ENCODE results near the gene ATP2A1.

The ATP2A1 gene

DNA sequence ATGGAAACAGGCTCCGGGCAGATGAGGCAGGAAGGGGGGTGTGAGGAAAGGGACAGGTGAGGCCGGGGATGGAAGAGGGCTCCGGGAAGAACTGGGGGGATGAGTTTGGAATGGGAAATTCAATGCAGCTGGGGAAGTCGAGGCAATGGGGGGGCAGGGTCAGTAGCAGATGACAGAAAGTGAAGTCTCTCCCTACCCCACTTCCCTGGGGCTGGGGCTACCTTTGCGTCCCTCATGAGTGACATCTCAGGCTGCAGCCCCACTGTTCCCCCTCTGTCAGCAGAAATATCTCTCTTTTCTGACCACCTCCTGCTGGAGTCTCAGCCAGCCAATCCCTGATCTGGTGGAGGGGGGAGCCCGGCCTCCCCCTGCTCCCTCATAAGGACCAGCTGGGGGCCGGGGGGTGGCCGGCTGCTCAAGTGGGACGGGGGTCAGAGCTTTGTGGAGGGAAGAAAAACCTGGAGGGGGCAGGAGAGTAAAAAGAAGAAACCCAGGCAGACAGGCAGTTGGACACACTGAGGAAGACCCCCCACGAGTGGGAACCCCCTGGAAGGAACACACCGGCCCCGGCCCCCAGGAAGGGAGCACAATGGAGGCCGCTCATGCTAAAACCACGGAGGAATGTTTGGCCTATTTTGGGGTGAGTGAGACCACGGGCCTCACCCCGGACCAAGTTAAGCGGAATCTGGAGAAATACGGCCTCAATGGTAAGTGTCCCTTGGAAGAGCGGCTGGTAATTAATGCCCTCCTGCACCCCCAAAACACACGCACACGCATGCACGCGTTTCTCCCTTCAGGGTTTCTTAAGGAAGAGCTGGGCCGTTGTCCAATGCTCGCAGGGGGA, at the start of gene ATP2A1:
TSS of gene ATP2A1 (plus strand) at position 406 of the 844 bp plus-strand sequence. CDS start at position 590, 184 bp downstream.
- peak within 1 kb of the TSS; percentile 88 to 91 for H3K4me3 Mint-ChIP-seq
- no peak for DNase-seq
- H3K4me1 Mint-ChIP-seq = peaks cover 57% of the 10 kb centered on the region
- H3K9me3 Mint-ChIP-seq = peaks cover 0 to 7% of the 10 kb centered on the region in 2 donors
- H3K27ac Mint-ChIP-seq = peak within 1 kb of the TSS; percentile 81 to 88
- H3K27me3 Mint-ChIP-seq = peaks cover 22% of the 10 kb centered on the region
- ATAC-seq = no peak

DNA sequence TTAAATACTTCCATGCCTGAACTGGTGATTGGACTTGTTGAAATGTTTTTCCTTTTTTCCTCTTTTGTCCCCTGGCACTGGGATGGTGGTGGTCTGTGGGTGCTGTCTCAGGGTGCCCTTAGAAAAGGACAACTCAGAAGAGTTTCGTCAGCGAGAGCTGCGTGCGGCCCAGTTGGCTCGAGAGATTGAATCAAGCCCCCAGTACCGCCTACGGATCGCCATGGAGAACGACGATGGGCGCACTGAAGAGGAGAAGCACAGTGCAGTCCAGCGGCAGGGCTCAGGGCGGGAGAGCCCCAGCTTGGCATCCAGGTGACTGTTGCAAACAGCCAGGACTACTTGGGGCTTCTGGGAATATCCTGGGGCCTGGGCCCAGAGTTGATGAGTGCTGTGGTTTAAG, 48.5 kb upstream of the ATP2A1 start:
- ATAC-seq = no peak
- H3K27ac Mint-ChIP-seq = peak overlapping the region in 1 of 2 donors; percentile 48
- no peak overlapping the region for H3K4me3 Mint-ChIP-seq
- H3K27me3 Mint-ChIP-seq = no peaks in the 10 kb centered on the region
- peaks cover 66% of the 10 kb centered on the region for H3K4me1 Mint-ChIP-seq
- H3K9me3 Mint-ChIP-seq = no peaks in the 10 kb centered on the region
- DNase-seq = no peak

DNA sequence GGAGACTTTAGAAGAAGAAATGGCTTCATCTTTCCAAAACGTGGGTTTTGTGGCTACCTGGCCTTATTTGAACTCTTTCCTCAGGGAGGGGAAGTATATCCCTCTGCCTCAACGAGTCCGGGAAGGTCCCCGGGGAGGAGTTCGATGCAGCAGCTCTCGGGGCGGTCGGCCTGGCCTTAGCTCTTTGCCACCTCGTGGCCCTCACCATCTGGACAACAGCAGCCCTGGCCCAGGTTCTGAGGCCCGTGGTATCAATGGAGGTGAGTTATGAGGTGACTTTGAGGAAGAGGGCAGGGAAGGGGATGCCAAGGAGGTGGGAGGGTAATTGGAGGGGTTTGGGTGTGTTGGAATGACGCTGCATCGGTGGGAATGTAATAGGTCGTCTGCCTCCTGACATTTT, 47.8 kb upstream of the ATP2A1 start:
- Mint-ChIP-seq H3K27me3 (no peaks in the 10 kb centered on the region), H3K27ac (peak overlapping the region in 1 of 2 donors; percentile 90), H3K9me3 (no peaks in the 10 kb centered on the region), H3K4me3 (no peak overlapping the region), H3K4me1 (peaks cover 66% of the 10 kb centered on the region)
- no peak for DNase-seq
- ATAC-seq = no peak

DNA sequence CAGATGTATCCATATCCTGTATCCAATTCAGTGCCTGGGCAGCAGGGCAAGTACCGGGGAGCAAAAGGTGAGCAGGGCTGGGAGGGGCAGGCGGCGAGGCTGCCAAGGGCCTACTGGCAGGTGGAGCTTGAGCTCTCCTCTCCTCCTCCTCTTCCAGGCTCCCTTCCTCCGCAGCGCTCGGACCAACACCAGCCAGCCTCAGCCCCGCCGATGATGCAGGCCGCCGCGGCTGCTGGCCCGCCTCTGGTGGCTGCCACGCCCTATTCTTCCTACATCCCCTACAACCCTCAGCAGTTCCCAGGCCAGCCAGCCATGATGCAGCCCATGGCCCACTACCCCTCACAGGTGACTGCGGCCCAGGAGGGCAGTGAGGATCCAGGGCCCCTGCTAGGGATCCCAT, 43.9 kb upstream of the ATP2A1 start:
- no peak overlapping the region for H3K4me3 Mint-ChIP-seq
- no peak for ATAC-seq
- H3K9me3 Mint-ChIP-seq = peaks cover 0 to 7% of the 10 kb centered on the region in 2 donors
- peaks cover 69% of the 10 kb centered on the region for H3K4me1 Mint-ChIP-seq
- H3K27ac Mint-ChIP-seq = peak overlapping the region in 1 of 2 donors; percentile 48
- DNase-seq = no peak
- no peaks in the 10 kb centered on the region for H3K27me3 Mint-ChIP-seq

DNA sequence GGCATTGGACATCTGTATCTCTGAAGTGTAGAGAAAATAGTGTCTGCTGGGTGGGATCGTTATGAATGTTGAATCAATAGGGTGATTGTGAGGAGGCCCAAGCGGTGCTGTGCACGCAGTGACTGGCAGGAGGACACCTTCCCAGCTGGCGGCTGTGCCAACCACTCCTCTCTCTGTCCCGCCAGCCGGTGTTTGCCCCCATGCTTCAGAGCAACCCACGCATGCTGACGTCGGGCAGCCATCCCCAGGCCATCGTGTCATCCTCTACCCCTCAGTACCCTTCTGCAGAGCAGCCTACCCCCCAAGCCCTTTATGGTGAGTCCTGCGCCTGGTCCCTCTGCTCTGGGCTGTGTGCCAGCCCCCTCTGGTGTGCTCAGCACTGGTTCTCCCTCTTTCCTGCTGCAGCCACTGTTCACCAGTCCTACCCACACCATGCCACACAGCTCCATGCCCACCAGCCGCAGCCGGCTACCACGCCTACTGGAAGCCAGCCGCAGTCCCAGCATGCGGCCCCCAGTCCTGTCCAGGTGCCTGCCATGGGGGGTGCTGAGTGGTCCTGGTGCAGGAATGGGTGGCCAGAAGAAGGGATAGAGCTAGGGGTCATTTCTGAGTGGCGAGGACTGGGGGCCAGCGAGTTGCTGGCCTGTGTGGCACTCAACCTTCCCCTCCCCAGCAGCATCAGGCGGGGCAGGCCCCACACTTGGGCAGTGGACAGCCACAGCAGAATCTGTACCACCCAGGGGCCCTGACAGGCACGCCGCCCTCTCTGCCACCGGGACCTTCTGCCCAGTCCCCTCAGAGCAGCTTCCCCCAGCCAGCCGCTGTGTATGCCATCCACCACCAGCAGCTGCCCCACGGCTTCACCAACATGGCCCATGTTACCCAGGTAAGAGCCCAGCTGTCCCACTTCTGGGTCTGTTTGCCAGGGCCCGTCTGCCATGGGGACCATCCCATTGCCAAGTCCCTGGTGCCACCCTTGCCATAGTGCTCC, 43.1 kb upstream of the ATP2A1 start:
- H3K4me3 Mint-ChIP-seq = peak overlapping the region in 1 of 2 donors; percentile 24
- peaks cover 0 to 7% of the 10 kb centered on the region in 2 donors for H3K9me3 Mint-ChIP-seq
- DNase-seq (no peak), ATAC-seq (peak; percentile 16)
- no peaks in the 10 kb centered on the region for H3K27me3 Mint-ChIP-seq
- H3K4me1 Mint-ChIP-seq = peaks cover 63% of the 10 kb centered on the region
- peak overlapping the region; percentile 66 to 68 for H3K27ac Mint-ChIP-seq

DNA sequence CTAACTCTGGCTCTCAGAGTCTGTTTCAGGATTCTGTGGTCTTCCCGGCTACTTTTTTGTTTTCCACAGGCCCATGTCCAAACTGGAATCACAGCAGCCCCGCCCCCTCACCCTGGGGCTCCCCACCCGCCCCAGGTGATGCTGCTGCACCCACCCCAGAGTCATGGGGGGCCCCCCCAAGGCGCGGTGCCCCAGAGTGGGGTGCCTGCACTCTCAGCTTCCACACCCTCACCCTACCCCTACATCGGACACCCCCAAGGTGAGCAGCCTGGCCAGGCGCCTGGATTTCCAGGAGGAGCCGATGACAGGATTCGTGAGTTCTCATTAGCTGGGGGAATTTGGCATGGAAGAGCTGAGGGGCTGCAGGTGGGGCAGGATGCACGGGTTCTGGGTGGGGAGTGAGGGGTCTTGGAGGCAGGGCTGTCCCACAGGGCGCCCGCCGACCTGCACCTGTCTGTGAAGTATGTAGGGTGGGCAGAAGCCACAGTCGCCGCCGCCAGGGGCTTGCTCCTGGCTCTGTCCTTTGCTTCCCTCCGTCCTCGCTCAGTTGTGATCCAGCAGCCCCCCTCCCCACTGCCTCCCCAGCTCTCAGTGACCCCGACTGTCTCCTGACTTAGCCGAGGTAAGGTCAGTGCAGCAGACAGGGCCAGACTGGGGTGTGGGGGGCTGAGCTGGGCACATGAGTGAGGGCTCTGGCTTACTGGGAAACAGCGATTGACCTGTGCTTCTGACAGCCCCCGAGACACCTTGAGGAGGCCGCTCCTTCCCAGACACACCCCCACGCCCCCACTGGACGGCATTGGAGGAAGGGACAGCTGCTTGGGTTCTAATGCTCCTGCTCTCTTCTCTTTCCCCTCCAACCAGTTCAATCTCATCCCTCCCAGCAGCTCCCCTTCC, 42.2 kb upstream of the ATP2A1 start:
- Mint-ChIP-seq H3K27ac (peak overlapping the region in 1 of 2 donors; percentile 68), H3K4me1 (peaks cover 56% of the 10 kb centered on the region), H3K9me3 (peaks cover 0 to 7% of the 10 kb centered on the region in 2 donors), H3K27me3 (no peaks in the 10 kb centered on the region), H3K4me3 (peak overlapping the region in 1 of 2 donors; percentile 10)
- ATAC-seq = peak; percentile 41
- no peak for DNase-seq

DNA sequence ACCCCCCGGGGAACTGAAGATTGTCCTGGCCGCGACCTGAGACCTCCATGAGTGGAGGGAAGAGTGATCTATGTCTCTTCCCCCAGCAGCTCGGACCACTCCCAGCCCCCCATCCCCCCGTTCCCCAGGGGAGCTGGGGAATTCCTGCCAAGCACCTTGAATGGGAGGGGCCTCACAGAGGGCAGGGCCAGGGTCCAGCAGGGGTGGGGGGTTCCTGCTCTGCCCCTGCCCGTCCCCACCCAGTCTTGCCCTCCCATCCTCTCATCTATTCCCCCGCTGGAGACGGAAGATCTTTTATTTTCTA, 41.6 kb upstream of the ATP2A1 start:
- Mint-ChIP-seq H3K4me3 (peak overlapping the region in 1 of 2 donors; percentile 10), H3K9me3 (peaks cover 0 to 7% of the 10 kb centered on the region in 2 donors), H3K27me3 (no peaks in the 10 kb centered on the region), H3K4me1 (peaks cover 56% of the 10 kb centered on the region), H3K27ac (peak overlapping the region in 1 of 2 donors; percentile 45)
- no peak for DNase-seq
- ATAC-seq = no peak

DNA sequence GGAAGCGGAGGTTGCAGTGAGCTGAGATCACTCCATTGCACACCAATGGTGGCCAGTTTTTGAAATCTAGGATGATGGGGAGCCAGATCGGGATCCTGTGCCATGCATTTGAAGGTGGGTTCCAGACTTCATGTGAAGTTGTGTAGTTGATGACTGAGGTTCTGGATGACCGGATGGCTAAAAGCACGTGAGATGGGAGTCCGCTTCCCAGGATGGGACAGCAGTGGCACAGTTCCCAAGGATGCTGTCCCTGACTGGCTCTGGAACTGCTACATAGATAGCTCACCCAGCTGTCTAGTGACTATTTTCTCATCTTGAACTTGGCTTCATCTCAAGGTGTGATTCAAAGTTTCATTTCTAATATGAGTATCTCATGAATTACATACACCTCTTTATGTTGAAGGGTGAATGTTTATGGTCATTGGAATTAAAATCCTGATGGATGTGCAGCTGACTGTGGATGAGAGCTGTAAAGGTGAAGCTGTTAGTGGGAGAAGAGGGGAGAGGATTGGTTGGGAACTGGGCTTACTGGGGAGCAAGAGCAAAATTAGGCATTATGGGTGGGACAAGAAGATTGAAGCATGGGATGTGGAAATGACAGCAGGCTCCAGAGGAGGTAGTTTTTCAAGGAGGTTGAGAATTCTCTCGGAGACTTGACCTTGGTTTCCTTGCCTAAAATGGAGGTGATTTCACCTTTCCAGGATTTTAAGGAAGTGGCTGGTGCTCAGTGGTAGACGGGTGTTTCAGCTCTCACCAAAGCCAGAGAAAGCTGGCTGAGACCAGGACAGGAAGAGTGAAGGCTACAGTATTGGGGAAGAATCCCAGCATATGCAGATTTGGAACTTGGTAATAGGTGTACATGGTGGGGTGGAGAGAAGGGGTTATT, 40.4 kb upstream of the ATP2A1 start:
- H3K27me3 Mint-ChIP-seq = no peaks in the 10 kb centered on the region
- no peak overlapping the region for H3K4me3 Mint-ChIP-seq
- H3K4me1 Mint-ChIP-seq = peaks cover 50% of the 10 kb centered on the region
- peaks cover 0 to 7% of the 10 kb centered on the region in 2 donors for H3K9me3 Mint-ChIP-seq
- ATAC-seq = peak; percentile 31
- H3K27ac Mint-ChIP-seq = peak overlapping the region; percentile 64 to 95
- DNase-seq = no peak

DNA sequence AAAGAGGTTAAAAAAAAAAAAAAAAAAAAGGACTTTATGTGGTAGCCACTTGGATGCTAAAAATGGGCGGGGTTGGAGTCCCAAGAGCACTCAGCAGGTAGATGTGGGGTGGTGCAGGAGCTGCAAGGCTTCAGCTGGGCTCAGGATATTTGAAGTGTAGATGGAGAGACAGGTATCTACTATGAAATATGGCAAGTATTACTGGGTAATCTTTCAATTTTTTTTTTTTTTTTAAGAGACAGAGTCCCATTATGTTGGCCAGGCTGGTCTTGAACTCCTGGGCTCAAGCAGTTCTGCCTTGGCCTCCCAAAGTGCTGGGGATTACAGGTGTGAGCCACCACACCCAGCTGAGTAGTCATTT, 39.8 kb upstream of the ATP2A1 start:
- no peaks in the 10 kb centered on the region for H3K27me3 Mint-ChIP-seq
- peaks cover 50% of the 10 kb centered on the region for H3K4me1 Mint-ChIP-seq
- peak overlapping the region; percentile 14 to 95 for H3K27ac Mint-ChIP-seq
- no peak overlapping the region for H3K4me3 Mint-ChIP-seq
- peak; percentile 19 for ATAC-seq
- peaks cover 0 to 7% of the 10 kb centered on the region in 2 donors for H3K9me3 Mint-ChIP-seq
- no peak for DNase-seq

DNA sequence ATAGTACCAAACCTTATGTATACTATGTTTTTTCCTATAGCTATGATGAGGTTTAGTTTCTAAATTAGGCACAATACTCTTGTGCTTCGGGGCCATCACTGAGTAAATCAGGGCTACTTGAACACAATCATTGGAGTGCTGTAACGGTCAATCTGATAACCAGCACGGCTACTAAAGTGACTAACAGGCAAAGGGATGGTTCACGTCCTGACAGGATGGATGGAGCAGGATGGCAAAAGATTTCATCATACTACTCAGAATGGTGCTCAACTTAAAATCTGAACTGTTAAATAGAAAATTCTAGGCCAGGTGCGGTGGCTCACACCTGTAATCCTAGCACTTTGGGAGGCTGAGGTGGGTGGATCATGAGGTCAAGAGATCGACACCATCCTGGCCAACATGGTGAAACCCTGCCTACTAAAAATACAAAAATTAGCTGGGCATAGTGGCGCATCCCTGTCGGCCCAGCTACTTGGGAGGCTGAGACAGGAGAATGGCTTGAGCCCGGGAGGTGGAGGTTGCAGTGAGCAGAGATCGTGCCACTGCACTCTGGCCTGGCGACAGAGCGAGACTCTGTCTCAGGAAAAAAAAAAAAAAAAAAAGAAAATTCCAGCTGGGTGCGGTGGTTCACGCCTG, 39.2 kb upstream of the ATP2A1 start:
- no peak for ATAC-seq
- Mint-ChIP-seq H3K9me3 (peaks cover 0 to 7% of the 10 kb centered on the region in 2 donors), H3K27me3 (no peaks in the 10 kb centered on the region), H3K27ac (peak overlapping the region; percentile 73 to 95), H3K4me3 (no peak overlapping the region), H3K4me1 (peaks cover 52% of the 10 kb centered on the region)
- no peak for DNase-seq

DNA sequence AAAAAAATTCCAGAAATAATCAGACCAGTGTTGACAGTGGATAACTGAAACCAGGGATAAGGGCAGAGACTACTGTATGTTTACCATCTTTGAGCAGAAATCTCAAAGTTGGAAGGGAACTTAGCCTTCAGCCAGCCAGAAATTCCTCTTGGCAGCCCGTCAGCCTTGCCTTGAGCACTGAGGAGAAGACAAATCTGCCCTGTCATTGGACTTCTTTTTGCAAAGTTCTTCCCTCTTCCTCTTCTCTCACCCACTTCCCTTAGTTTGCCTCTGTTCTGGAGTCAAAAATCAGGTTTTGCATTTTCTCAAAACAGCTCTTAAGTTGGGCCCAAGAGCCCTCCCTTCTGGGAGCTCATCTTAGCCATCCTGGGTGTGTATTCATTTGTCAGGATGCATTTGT, 38.4 kb upstream of the ATP2A1 start:
- Mint-ChIP-seq H3K4me1 (peaks cover 52% of the 10 kb centered on the region), H3K27ac (no peak overlapping the region), H3K4me3 (no peak overlapping the region), H3K27me3 (no peaks in the 10 kb centered on the region), H3K9me3 (peaks cover 0 to 7% of the 10 kb centered on the region in 2 donors)
- DNase-seq (no peak), ATAC-seq (no peak)

DNA sequence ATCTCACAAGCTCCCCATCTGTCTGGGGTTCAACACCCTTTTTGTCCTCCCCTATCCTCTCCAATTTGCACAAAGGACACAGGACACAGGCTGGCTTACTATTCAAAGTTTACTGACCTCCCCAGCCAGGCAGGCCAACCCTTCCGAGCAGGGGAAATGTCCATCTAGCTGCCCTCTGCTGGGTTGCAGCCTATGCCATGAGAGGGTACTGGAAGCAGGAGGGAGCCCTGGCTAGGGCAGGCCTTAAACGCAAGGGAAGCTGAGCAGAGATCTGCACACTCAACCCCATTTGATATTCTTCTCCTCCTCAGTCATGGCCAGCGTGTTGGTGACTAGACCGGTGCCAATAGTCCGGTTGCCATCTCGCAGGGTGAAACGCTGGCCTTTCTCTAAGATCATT, 35.6 kb upstream of the ATP2A1 start:
- DNase-seq = no peak

DNA sequence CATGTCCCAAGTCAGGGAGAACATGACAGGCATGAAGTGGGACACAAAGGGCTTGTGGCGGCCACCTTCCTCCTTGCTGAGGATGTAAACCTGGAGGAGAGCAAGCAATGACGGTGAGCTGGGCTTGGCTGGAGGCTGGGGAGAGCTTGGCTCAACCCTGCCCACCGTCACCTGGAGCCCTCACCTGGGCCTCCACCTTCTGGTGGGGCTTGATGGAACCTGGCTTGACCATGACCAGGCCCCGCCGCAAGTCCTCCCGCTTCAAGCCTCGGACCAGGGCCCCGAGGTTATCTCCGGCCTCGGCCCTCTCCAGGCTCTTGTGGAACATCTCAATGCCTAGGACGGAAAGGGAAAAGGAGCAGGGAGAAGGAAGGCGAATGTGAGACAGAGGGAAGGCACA, 34.5 kb upstream of the ATP2A1 start:
- Mint-ChIP-seq H3K9me3 (no peaks in the 10 kb centered on the region), H3K27ac (no peak overlapping the region)

More for the DNA sequence above, 35.6 kb upstream of the ATP2A1 start:
- H3K9me3 Mint-ChIP-seq = peaks cover 0 to 7% of the 10 kb centered on the region in 2 donors
- H3K27me3 Mint-ChIP-seq = no peaks in the 10 kb centered on the region
- peak overlapping the region; percentile 54 to 94 for H3K27ac Mint-ChIP-seq
- ATAC-seq = no peak
- H3K4me3 Mint-ChIP-seq = no peak overlapping the region
- H3K4me1 Mint-ChIP-seq = peaks cover 52% of the 10 kb centered on the region

More for the DNA sequence above, 34.5 kb upstream of the ATP2A1 start:
- Mint-ChIP-seq H3K27me3 (no peaks in the 10 kb centered on the region), H3K4me1 (peaks cover 46% of the 10 kb centered on the region), H3K4me3 (peak overlapping the region in 1 of 2 donors; percentile 98)
- no peak for ATAC-seq
- DNase-seq = no peak

All from stimulated activated naive CD8-positive, alpha-beta T cell treated with anti-CD3 and anti-CD28 coated beads, Interleukin-15, amount 100 ng/mL, for 72 hours (primary cell).